GM18508 (cell line): ENCODE measurements around the gene SEC61B.

Experiments
- ATAC-seq: cut with Tn5 transposase; IDR thresholded peaks from one replicate; pipeline ENCODE4 v1.9.1; 2021; ENCODE audit warnings: moderate number of reproducible peaks; ENCODE audit not compliant: insufficient read depth, unreplicated experiment

Gene SEC61B

DNA sequence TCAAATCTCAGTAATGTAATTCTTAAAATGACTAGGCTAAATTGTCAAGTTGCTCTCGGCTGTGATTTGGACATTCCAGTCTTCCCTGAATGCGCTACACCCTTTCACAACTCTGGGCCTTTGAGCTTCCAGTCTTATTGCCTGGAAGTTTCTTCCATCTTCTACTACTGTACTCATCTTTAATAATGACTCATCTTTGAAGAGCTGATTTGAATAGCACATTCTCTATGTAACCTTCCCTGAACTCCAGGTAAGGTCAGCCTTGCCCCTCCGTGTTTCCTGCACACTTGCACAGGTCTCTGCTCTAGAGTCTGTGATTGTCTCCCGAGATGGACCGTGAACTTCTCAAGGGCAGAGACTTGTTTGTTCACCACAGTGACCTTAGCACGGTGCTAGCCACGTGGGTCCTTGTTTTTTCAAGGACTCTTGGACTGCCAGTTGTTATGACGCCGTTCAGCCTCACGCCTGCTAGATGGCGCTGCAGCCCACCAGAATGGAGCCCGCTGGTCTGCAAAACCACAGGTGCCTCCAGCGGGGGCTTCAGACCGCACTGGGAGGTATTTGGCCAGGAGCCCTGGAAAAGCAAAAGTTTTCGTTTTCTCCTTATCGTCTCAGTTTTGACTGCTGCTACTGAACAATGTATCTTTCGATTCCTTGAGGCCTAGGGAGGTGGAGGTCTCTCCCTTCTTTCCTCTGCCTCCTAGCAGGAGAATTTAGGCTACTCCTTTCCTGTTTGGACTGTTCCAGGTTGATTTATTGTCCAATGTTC, 44.4 kb downstream of the SEC61B start:
- ATAC-seq, result no peak

DNA sequence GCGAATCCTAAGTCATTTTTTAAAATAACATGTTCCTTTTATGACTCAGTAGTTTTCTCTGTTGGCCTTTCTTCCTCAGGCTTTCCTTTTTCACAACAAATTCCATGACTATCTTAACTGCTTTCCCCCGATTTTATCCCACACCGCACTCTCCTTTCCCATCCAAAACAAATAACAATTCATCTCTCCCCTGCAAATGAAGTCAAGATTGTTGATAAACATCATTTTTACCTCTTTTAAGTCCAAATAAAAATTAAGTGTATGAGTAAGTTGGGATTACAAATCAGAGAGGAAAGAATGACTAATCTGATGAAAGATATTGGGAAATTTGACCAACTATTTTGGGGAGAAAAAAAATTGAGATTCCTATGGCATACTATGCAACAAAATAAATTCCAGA, 47.3 kb downstream of the SEC61B start:
- ATAC-seq, result no peak

DNA sequence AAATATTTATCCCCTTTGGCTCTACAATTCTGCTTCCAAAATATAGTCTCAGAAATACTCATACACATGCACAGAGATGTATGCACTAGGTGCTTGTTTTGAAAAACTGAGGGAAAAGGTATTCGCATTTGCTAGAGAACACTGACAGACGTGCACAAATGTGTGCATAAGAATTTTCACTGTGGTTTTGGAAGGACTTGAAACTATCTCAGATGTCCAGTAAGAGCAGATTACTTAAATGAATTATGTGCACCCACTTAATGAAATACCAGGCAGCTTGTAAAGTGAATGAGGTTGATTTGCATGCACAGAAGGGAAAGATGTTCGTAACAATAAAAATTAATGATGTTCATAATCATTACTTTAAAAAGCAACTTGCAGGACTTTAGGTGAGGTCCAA, 48.4 kb downstream of the SEC61B start:
- no peak for ATAC-seq

DNA sequence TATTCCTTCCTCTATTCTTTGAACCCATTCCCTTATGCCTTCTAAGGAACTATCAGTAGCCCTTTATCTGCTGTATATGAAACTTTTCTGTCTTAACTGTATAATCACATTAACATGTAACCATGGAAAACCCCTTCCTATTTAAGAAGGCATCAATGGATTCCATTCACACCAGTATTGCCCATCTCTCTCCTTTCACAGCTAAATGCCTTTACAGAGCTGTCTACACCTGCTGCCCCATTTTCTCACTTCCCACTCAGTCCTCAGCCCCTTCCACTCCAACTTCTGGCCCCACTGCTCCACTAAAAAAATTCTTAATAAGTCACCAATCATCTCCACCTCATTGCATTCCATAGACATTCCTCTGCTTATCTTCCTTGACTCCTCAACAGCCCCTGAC, 50.8 kb downstream of the SEC61B start:
- no peak for ATAC-seq

DNA sequence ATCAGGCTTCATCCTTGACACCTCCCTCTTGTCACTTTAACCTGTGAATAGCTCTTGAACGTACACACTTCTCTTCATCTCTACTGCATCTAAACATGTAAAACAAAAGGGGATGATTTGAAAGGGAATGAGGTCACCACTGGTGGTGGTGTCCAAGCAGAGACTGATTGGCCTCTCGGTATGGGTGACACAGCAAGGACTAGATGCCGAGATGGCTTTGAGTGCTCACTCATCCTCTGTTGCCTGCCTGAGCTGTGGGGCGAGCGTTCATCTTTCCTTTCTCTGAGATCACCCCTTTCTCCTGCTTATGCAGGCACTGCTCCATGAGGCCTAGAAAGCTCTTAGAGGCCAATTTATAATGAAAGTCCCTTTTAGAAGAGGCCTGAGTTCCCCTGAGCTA, 51.9 kb downstream of the SEC61B start:
- ATAC-seq, result no peak

DNA sequence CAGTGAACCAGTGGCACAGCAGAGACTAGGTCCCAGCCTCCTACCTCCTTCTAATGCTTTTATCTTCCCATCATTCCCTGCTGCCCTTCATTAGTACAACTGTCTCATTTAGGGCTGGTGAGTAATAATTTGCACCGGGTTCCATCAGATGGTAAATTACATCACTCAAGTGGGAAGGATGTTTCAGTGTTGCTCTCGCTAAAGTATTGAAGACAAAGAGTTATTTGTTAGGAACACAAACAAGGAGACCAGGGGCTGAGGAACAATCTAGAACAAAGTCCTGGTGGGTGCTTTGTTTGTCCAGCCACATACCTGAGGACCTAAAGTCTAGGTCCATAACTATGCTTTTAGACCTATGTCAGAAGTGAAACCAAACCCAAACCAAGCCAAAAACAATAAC, 52.4 kb downstream of the SEC61B start:
- ATAC-seq, result no peak
